ENCODE results near the gene PRKCA.

Gene PRKCA

DNA sequence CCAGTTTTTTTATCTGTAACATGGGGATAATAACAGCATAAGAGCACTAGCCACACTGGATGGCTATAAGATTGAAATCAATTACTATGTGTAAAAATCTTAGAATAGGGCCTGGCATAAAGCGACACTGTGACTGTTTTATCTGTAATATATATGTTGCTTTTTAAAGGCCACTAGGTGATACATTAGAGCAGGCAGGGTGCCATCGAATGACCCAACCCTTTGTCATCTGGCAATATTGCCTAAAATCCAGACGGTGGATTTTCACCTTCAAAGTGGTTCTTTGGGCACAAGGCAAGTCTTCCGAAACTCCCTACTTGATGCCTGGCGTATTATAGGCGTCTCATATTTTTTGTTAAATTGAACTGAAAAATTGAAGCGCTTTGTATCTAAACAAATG is 69.1 kb downstream of the PRKCA start:
- Histone ChIP-seq H3K14ac (ENCODE audit: low read length) (no peak overlapping the region), H2BK120ac (ENCODE audit: low read depth, low read length) (no peak overlapping the region), H3K4ac (ENCODE audit: low read length) (no peak overlapping the region), H2AK5ac (ENCODE audit: low read depth, low read length) (no peak overlapping the region), H2AFZ (ENCODE audit: low read length) (no peak overlapping the region), H3K79me1 (ENCODE audit: low read depth, low read length) (no peaks in the 10 kb centered on the region), H4K91ac (ENCODE audit: low read depth, low read length, poor library complexity) (no peak overlapping the region), H3K9me3 (replicated peaks in 1 of 2; ENCODE audit: control insufficient read depth in 2 of 2, insufficient read depth in 1 of 2, low read depth in 1 of 2, low read length in 2 of 2) (no peaks in the 10 kb centered on the region), H3K4me3 (ENCODE audit: low read length in 2 of 2) (no peak overlapping the region), H2BK5ac (ENCODE audit: low read length) (no peak overlapping the region), H3K4me2 (ENCODE audit: insufficient read depth, low read length, poor library complexity, severe bottlenecking) (no peak overlapping the region), H3K27ac (replicated peaks; ENCODE audit: low read length) (no peak overlapping the region), H3K27me3 (ENCODE audit: control insufficient read depth in 3 of 3, insufficient read depth in 3 of 3, low read depth in 1 of 3, low read length in 3 of 3) (peaks cover 0 to 60% (median 17%) of the 10 kb centered on the region in 3 experiments), H3K36me3 (replicated peaks in 1 of 2; ENCODE audit: control insufficient read depth in 2 of 2, insufficient read depth in 2 of 2, low read length in 2 of 2) (no peaks in the 10 kb centered on the region), H3K23ac (ENCODE audit: low read depth, low read length, poor library complexity) (no peak overlapping the region), H3K4me1 (ENCODE audit: control insufficient read depth in 2 of 2, insufficient read depth in 1 of 2, low read depth in 1 of 2, low read length in 2 of 2) (peaks cover 7 to 16% of the 10 kb centered on the region in 2 donors), H3K18ac (ENCODE audit: low read length) (no peak overlapping the region), H2BK15ac (ENCODE audit: low read length) (no peak overlapping the region), H4K8ac (ENCODE audit: low read depth, low read length) (no peak overlapping the region), H2BK12ac (ENCODE audit: low read length) (no peak overlapping the region), H3K9ac (ENCODE audit: low read depth, low read length, poor library complexity) (no peak overlapping the region)
- WGBS, 2 donors (ENCODE audit: extremely low coverage in 2 of 2, insufficient read length in 2 of 2, insufficient replicate concordance in 1 of 2) = no CpG with 5 or more reads among the region's 7 CpGs
- DNase-seq (ENCODE audit: low spot score) = no peak

DNA sequence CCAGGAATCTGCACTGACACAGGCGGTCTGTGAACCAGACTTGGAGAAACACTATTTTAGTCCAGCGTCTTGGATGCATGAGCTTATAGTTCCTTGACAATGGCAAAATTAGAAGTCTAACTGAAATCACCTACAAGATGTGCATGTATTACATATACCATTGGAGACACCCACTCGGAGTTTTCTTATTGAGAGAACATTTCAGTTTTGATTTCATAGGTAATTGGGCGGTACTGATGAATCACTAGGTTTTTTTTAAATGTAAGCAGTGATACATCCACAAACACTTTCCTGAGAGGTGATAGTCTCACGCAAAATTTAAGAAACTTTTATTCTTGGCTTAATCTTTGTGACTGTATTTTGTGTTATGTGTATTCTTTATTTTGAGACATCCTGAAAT is 69.8 kb downstream of the PRKCA start:
- H2BK12ac ChIP-seq (ENCODE audit: low read length) = no peak overlapping the region
- WGBS, 2 donors (ENCODE audit: extremely low coverage in 2 of 2, insufficient read length in 2 of 2, insufficient replicate concordance in 1 of 2) = no CpG with 5 or more reads among the region's 5 CpGs
- no peak overlapping the region for H3K4me3 ChIP-seq (ENCODE audit: low read length in 2 of 2)
- no peak overlapping the region for H2AK5ac ChIP-seq (ENCODE audit: low read depth, low read length)
- H3K23ac ChIP-seq (ENCODE audit: low read depth, low read length, poor library complexity) = no peak overlapping the region
- H3K27me3 ChIP-seq (ENCODE audit: control insufficient read depth in 3 of 3, insufficient read depth in 3 of 3, low read depth in 1 of 3, low read length in 3 of 3) = peaks cover 0 to 61% (median 14%) of the 10 kb centered on the region in 3 experiments
- no peak overlapping the region for H3K14ac ChIP-seq (ENCODE audit: low read length)
- no peak overlapping the region for H3K4ac ChIP-seq (ENCODE audit: low read length)
- H3K4me1 ChIP-seq (ENCODE audit: control insufficient read depth in 2 of 2, insufficient read depth in 1 of 2, low read depth in 1 of 2, low read length in 2 of 2) = peaks cover 7 to 16% of the 10 kb centered on the region in 2 donors
- H3K36me3 ChIP-seq (replicated peaks in 1 of 2; ENCODE audit: control insufficient read depth in 2 of 2, insufficient read depth in 2 of 2, low read length in 2 of 2) = no peaks in the 10 kb centered on the region
- H4K8ac ChIP-seq (ENCODE audit: low read depth, low read length) = no peak overlapping the region
- no peak overlapping the region for H2BK120ac ChIP-seq (ENCODE audit: low read depth, low read length)
- no peak overlapping the region for H3K27ac ChIP-seq (replicated peaks; ENCODE audit: low read length)
- no peak overlapping the region for H3K18ac ChIP-seq (ENCODE audit: low read length)
- DNase-seq (ENCODE audit: low spot score) = no peak
- no peak overlapping the region for H3K4me2 ChIP-seq (ENCODE audit: insufficient read depth, low read length, poor library complexity, severe bottlenecking)
- H4K91ac ChIP-seq (ENCODE audit: low read depth, low read length, poor library complexity) = no peak overlapping the region
- H2AFZ ChIP-seq (ENCODE audit: low read length) = no peak overlapping the region
- no peak overlapping the region for H2BK5ac ChIP-seq (ENCODE audit: low read length)
- no peaks in the 10 kb centered on the region for H3K79me1 ChIP-seq (ENCODE audit: low read depth, low read length)
- H2BK15ac ChIP-seq (ENCODE audit: low read length) = no peak overlapping the region
- no peaks in the 10 kb centered on the region for H3K9me3 ChIP-seq (replicated peaks in 1 of 2; ENCODE audit: control insufficient read depth in 2 of 2, insufficient read depth in 1 of 2, low read depth in 1 of 2, low read length in 2 of 2)
- H3K9ac ChIP-seq (ENCODE audit: low read depth, low read length, poor library complexity) = no peak overlapping the region

DNA sequence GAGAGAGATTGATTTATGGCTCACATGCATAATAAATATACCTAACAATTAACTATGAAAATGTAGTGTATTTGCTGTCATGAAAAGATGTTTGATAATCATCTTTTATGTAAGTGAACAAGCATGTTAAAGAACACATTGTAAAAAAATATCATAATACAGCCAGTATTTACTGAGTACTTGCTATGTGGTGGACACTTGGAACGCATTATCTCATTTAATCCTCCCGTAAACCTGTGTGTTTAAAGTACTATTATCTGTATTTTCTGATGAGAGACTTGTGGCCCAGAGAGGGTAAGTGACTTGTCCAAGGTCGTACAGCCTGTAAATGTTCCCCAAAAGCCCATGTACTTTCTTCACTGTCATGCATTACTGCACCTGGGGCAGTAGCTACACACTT is 70.7 kb downstream of the PRKCA start:
- Histone ChIP-seq H3K4me3 (ENCODE audit: low read length in 2 of 2) (no peak overlapping the region), H2BK5ac (ENCODE audit: low read length) (no peak overlapping the region), H3K4ac (ENCODE audit: low read length) (no peak overlapping the region), H3K27ac (replicated peaks; ENCODE audit: low read length) (no peak overlapping the region), H3K9ac (ENCODE audit: low read depth, low read length, poor library complexity) (no peak overlapping the region), H3K4me1 (ENCODE audit: control insufficient read depth in 2 of 2, insufficient read depth in 1 of 2, low read depth in 1 of 2, low read length in 2 of 2) (peaks cover 7 to 16% of the 10 kb centered on the region in 2 donors), H3K4me2 (ENCODE audit: insufficient read depth, low read length, poor library complexity, severe bottlenecking) (no peak overlapping the region), H3K18ac (ENCODE audit: low read length) (no peak overlapping the region), H4K91ac (ENCODE audit: low read depth, low read length, poor library complexity) (no peak overlapping the region), H3K36me3 (replicated peaks in 1 of 2; ENCODE audit: control insufficient read depth in 2 of 2, insufficient read depth in 2 of 2, low read length in 2 of 2) (no peaks in the 10 kb centered on the region), H3K14ac (ENCODE audit: low read length) (no peak overlapping the region), H3K27me3 (ENCODE audit: control insufficient read depth in 3 of 3, insufficient read depth in 3 of 3, low read depth in 1 of 3, low read length in 3 of 3) (peaks cover 0 to 59% (median 13%) of the 10 kb centered on the region in 3 experiments), H3K9me3 (replicated peaks in 1 of 2; ENCODE audit: control insufficient read depth in 2 of 2, insufficient read depth in 1 of 2, low read depth in 1 of 2, low read length in 2 of 2) (no peaks in the 10 kb centered on the region), H3K23ac (ENCODE audit: low read depth, low read length, poor library complexity) (no peak overlapping the region), H2BK120ac (ENCODE audit: low read depth, low read length) (no peak overlapping the region), H2AFZ (ENCODE audit: low read length) (no peak overlapping the region), H2BK15ac (ENCODE audit: low read length) (no peak overlapping the region), H3K79me1 (ENCODE audit: low read depth, low read length) (no peaks in the 10 kb centered on the region), H2BK12ac (ENCODE audit: low read length) (no peak overlapping the region), H4K8ac (ENCODE audit: low read depth, low read length) (no peak overlapping the region), H2AK5ac (ENCODE audit: low read depth, low read length) (no peak overlapping the region)
- no CpG with 5 or more reads among the region's 3 CpGs for WGBS, 2 donors (ENCODE audit: extremely low coverage in 2 of 2, insufficient read length in 2 of 2, insufficient replicate concordance in 1 of 2)
- no peak for DNase-seq (ENCODE audit: low spot score)

DNA sequence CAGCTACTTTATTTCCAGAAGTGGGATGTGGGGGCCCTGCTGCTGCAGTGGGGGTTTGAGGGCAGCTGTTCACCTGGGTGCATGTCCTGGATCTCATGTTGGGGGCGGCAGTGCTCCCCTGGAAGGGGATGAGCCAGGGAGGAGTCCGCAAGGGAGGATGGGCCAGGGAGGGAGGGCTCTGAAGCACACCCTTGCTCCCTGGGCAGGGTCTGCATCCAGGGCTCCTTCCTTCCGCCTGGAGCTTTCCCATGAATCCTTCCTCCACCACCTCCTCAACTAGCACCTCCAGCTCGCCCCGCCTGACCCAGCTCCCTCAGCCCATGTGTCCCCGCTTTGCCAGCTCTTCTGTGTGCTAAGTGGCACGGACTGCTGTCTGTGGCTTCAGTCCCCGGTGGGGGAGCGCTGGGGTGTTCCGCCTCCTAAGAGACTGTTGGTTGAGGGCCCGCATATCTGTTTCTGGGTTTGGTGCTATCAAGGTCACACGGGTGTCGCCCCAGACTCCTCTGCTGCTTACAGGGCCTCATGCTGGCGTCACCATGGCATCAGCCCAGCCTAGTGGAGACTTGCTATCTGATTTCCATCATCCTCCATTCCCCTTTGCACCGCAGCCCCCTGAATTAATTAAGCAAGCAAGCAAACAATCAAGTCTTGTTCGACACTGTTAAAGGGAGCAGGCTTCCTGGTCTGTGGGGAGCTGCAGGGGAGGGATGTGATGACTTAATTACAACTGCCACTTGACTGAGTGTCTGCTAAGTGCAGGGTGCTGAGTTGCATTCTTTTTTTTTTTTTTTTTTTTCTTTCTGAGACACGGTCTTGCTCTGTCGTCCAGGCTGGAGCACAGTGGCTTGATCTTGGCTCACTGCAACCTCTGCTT is 71.8 kb downstream of the PRKCA start:
- Histone ChIP-seq H3K4me2 (ENCODE audit: insufficient read depth, low read length, poor library complexity, severe bottlenecking) (peak overlapping the region; percentile 14), H3K23ac (ENCODE audit: low read depth, low read length, poor library complexity) (no peak overlapping the region), H3K9me3 (replicated peaks in 1 of 2; ENCODE audit: control insufficient read depth in 2 of 2, insufficient read depth in 1 of 2, low read depth in 1 of 2, low read length in 2 of 2) (no peaks in the 10 kb centered on the region), H4K91ac (ENCODE audit: low read depth, low read length, poor library complexity) (no peak overlapping the region), H3K79me1 (ENCODE audit: low read depth, low read length) (no peaks in the 10 kb centered on the region), H3K27me3 (ENCODE audit: control insufficient read depth in 3 of 3, insufficient read depth in 3 of 3, low read depth in 1 of 3, low read length in 3 of 3) (peaks cover 0 to 59% (median 8%) of the 10 kb centered on the region in 3 experiments), H3K14ac (ENCODE audit: low read length) (no peak overlapping the region), H2AFZ (ENCODE audit: low read length) (peak overlapping the region; percentile 53), H3K4me1 (ENCODE audit: control insufficient read depth in 2 of 2, insufficient read depth in 1 of 2, low read depth in 1 of 2, low read length in 2 of 2) (peaks cover 7 to 16% of the 10 kb centered on the region in 2 donors), H2BK120ac (ENCODE audit: low read depth, low read length) (no peak overlapping the region), H4K8ac (ENCODE audit: low read depth, low read length) (no peak overlapping the region), H2BK5ac (ENCODE audit: low read length) (no peak overlapping the region), H3K4ac (ENCODE audit: low read length) (no peak overlapping the region), H2BK12ac (ENCODE audit: low read length) (no peak overlapping the region), H3K18ac (ENCODE audit: low read length) (peak overlapping the region; percentile 74), H3K27ac (replicated peaks; ENCODE audit: low read length) (no peak overlapping the region), H2BK15ac (ENCODE audit: low read length) (no peak overlapping the region), H3K9ac (ENCODE audit: low read depth, low read length, poor library complexity) (no peak overlapping the region), H3K4me3 (ENCODE audit: low read length in 2 of 2) (no peak overlapping the region), H2AK5ac (ENCODE audit: low read depth, low read length) (no peak overlapping the region), H3K36me3 (replicated peaks in 1 of 2; ENCODE audit: control insufficient read depth in 2 of 2, insufficient read depth in 2 of 2, low read length in 2 of 2) (no peaks in the 10 kb centered on the region)
- DNase-seq (ENCODE audit: low spot score) = no peak
- no CpG with 5 or more reads among the region's 18 CpGs for WGBS, 2 donors (ENCODE audit: extremely low coverage in 2 of 2, insufficient read length in 2 of 2, insufficient replicate concordance in 1 of 2)

Data from neuronal stem cell (in vitro differentiated cells).